HepG2 (cell line): ENCODE measurements around the gene SFT2D2. TPM values are rescaled to one million over a fixed set of nuclear protein-coding genes. Genes with fewer than 3 reads are reported as not detected.

Source experiments
- BRF2 ChIP-seq: sonication (generic); formaldehyde crosslinking; IDR thresholded peaks from 2 replicates; pipeline ENCODE4 v1.8.1; 2022; ENCODE audit warnings: mild to moderate bottlenecking, missing genetic modification reagents
- CTCF ChIP-seq: sonication (generic); formaldehyde crosslinking; IDR thresholded peaks from 2 replicates; pipeline ENCODE4 v1.5.0; 2020; ENCODE audit warnings: mild to moderate bottlenecking, missing genetic modification reagents, moderate library complexity
- DZIP1 ChIP-seq: sonication (generic); formaldehyde crosslinking; IDR thresholded peaks from 2 replicates; pipeline ENCODE4 v1.5.0; 2020; ENCODE audit warnings: mild to moderate bottlenecking, missing genetic modification reagents
- FOXK1 ChIP-seq: sonication (generic); formaldehyde crosslinking; IDR thresholded peaks from 2 replicates; pipeline ENCODE4 v1.4.0; 2020; ENCODE audit warnings: low read depth, missing genetic modification reagents, borderline replicate concordance
- MBNL3 ChIP-seq: fragments of 250-450 bp; sonication (Bioruptor Pico); conservative IDR thresholded peaks from 2 replicates; pipeline ENCODE4 v1.8.0; 2022; ENCODE audit warnings: mild to moderate bottlenecking, inconsistent platforms
- MTA1 ChIP-seq: sonication (generic); formaldehyde crosslinking; IDR thresholded peaks from 2 replicates; pipeline ENCODE4 v1.4.0; 2020; ENCODE audit warnings: missing genetic modification reagents, mild to moderate bottlenecking, borderline replicate concordance
- RBM39 ChIP-seq: fragments of 200-400 bp; formaldehyde crosslinking; IDR thresholded peaks from one replicate; pipeline ENCODE4 v1.6.1; 2018; ENCODE audit warnings: antibody characterized with exemption, mild to moderate bottlenecking, low read depth, low read length; ENCODE audit not compliant: poor library complexity, severe bottlenecking
- SMC3 ChIP-seq: IDR thresholded peaks from 2 replicates; pipeline ENCODE4 v1.6.1; 2011; ENCODE audit warnings: low read length, improper control_type of control experiment
- STAG1 ChIP-seq: sonication (generic); formaldehyde crosslinking; IDR thresholded peaks from 2 replicates; pipeline ENCODE4 v1.4.0; 2020; ENCODE audit warnings: missing genetic modification reagents
- TBP ChIP-seq: sonication (generic); formaldehyde crosslinking; IDR thresholded peaks from 2 replicates; pipeline ENCODE4 v1.5.0; 2020; ENCODE audit warnings: missing genetic modification reagents
- UBTF ChIP-seq: sonication (generic); formaldehyde crosslinking; IDR thresholded peaks from 2 replicates; pipeline ENCODE4 v1.4.0; 2020; ENCODE audit warnings: mild to moderate bottlenecking, missing genetic modification reagents
- YEATS4 ChIP-seq: sonication (generic); formaldehyde crosslinking; IDR thresholded peaks from 2 replicates; pipeline ENCODE4 v1.4.0; 2020; ENCODE audit warnings: missing genetic modification reagents, borderline replicate concordance
- ZBTB7B ChIP-seq: sonication (generic); formaldehyde crosslinking; IDR thresholded peaks from 2 replicates; pipeline ENCODE4 v1.4.0; 2020; ENCODE audit warnings: missing genetic modification reagents
- ZNF101 ChIP-seq: sonication (generic); formaldehyde crosslinking; IDR thresholded peaks from 2 replicates; pipeline ENCODE4 v1.4.0; 2020; ENCODE audit warnings: mild to moderate bottlenecking, low read depth, missing genetic modification reagents, borderline replicate concordance
- ZNF430 ChIP-seq: sonication (generic); formaldehyde crosslinking; IDR thresholded peaks from 2 replicates; pipeline ENCODE4 v1.9.0; 2021; ENCODE audit warnings: mild to moderate bottlenecking, missing genetic modification reagents
- ZNF484 ChIP-seq: sonication (generic); formaldehyde crosslinking; IDR thresholded peaks from 2 replicates; pipeline ENCODE4 v1.5.1; 2020; ENCODE audit warnings: mild to moderate bottlenecking, low read depth, missing genetic modification reagents, borderline replicate concordance
- ZNF580 ChIP-seq: IDR thresholded peaks from 2 replicates; pipeline ENCODE4 v1.6.1; 2016; ENCODE audit warnings: low read depth, borderline replicate concordance
- ZNF616 ChIP-seq: sonication (generic); formaldehyde crosslinking; IDR thresholded peaks from 2 replicates; pipeline ENCODE4 v1.5.0; 2020; ENCODE audit warnings: low read depth, mild to moderate bottlenecking, missing genetic modification reagents
- ZNF709 ChIP-seq: sonication (generic); formaldehyde crosslinking; IDR thresholded peaks from 2 replicates; pipeline ENCODE4 v1.5.0; 2020; ENCODE audit warnings: mild to moderate bottlenecking, missing genetic modification reagents
- ZSCAN31 ChIP-seq: sonication (generic); formaldehyde crosslinking; IDR thresholded peaks from 2 replicates; pipeline ENCODE4 v1.5.0; 2020; ENCODE audit warnings: low read depth, mild to moderate bottlenecking, missing genetic modification reagents
- polyA plus RNA-seq, 8 experiments: library from polyadenylated mRNA; depleted of rRNA in 3 of 8; stranded (reverse) in 7 of 8; unstranded in 1 of 8; fragments of >200 nt; fragmentation: Illumina TruSeq in 4 of 8; extraction: Trizol in 4 of 8; gene quantifications; 2 replicates each; pipeline versions ENCODE4 v1.2.1 to v1.2.3, GENCODE V29; 2011 to 2016; ENCODE audit warnings: low read depth in 4 of 8, missing spikeins in 1 of 8, mixed read lengths in 1 of 8; ENCODE audit not compliant: insufficient read depth in 1 of 8
- total RNA-seq, 5 experiments: library from RNA; depleted of rRNA; stranded (reverse); fragments of >200 nt; fragmentation: Illumina TruSeq; extraction: Trizol; gene quantifications; 2 replicates each; pipeline ENCODE4 v1.2.3, GENCODE V29; 2016; ENCODE audit warnings: low read depth in 1 of 5

Gene SFT2D2
- total and polyA plus RNA-seq, 2 of the 13 experiments (the other 11 are each of a cell fraction or from before 2014, with no cell fraction given): 10.0 to 28.8 TPM

- peak; percentile 75 for TF ChIP-seq CTCF
- TF ChIP-seq ZNF484 (CRISPR knock-in tag): no peak
- no peak for TF ChIP-seq BRF2 (CRISPR knock-in tag)
- TF ChIP-seq YEATS4 (CRISPR knock-in tag): no peak
- TF ChIP-seq ZNF580 (CRISPR knock-in tag): 0 out of 2 replicates have a peak, but pooled peaks have one; percentile 31
- TF ChIP-seq STAG1 (CRISPR knock-in tag): peak; percentile 51
- no peak for TF ChIP-seq FOXK1 (CRISPR knock-in tag)
- TF ChIP-seq RBM39: no peak
- no peak for TF ChIP-seq ZNF430 (CRISPR knock-in tag)
- TF ChIP-seq ZNF709 (CRISPR knock-in tag): no peak
- TF ChIP-seq ZNF101 (CRISPR knock-in tag): no peak
- no peak for TF ChIP-seq DZIP1 (CRISPR knock-in tag)
- no peak for TF ChIP-seq TBP (CRISPR knock-in tag)
- TF ChIP-seq MBNL3 (CRISPR knock-in tag): no peak
- TF ChIP-seq ZNF616 (CRISPR knock-in tag): no peak
- TF ChIP-seq SMC3: peak; percentile 43; the same call in 1 of the 2 replicates
- no peak for TF ChIP-seq UBTF (CRISPR knock-in tag)
- TF ChIP-seq MTA1 (CRISPR knock-in tag): no peak
- TF ChIP-seq ZBTB7B: no peak
- no peak for TF ChIP-seq ZSCAN31
Measured at GRCh38 chr1:168234846-168235547, 9.2 kb downstream of the SFT2D2 start (continued).
